Measurements from ENCODE around the gene P2RY2. TPM values are rescaled to one million over a fixed set of nuclear protein-coding genes. Genes with fewer than 3 reads are reported as not detected.

The P2RY2 gene
- polyA plus RNA-seq, 3 donors, result 2.8 to 24.1 (median 12.7) TPM

DNA sequence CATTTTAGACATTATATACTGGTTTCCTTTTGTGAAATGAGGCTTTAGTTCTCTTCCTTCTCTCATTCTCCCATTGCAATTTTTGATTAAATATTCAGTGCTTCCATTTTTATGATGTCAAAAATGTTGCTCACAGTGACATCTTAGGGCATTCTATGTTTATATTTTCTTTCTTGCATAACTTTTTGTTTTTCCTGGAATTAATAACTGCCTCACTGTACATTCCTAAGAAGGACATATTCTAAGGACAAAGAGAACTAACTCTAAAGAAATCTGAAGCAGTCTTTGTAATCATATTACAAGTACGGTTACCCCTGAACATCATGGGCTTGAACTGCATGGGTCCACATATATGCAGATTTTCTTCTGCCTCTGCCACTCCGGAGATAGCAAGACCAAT is 28.2 kb downstream of the P2RY2 start:
- Mint-ChIP-seq H3K4me3 (no peak overlapping the region), H3K4me1 (peaks cover 9% of the 10 kb centered on the region), H3K9me3 (no peaks in the 10 kb centered on the region), H3K36me3 (peaks cover 20 to 43% of the 10 kb centered on the region in 2 donors), H3K27ac (no peak overlapping the region), H3K27me3 (ENCODE audit: low read depth in 3 of 3) (peaks cover 0 to 2% (median 0%) of the 10 kb centered on the region in 3 donors)
- no peaks in the 10 kb centered on the region for H4K20me1 ChIP-seq (ENCODE audit: insufficient read depth, low read length)
- no peak for DNase-seq
- TF ChIP-seq, protein P1, sequence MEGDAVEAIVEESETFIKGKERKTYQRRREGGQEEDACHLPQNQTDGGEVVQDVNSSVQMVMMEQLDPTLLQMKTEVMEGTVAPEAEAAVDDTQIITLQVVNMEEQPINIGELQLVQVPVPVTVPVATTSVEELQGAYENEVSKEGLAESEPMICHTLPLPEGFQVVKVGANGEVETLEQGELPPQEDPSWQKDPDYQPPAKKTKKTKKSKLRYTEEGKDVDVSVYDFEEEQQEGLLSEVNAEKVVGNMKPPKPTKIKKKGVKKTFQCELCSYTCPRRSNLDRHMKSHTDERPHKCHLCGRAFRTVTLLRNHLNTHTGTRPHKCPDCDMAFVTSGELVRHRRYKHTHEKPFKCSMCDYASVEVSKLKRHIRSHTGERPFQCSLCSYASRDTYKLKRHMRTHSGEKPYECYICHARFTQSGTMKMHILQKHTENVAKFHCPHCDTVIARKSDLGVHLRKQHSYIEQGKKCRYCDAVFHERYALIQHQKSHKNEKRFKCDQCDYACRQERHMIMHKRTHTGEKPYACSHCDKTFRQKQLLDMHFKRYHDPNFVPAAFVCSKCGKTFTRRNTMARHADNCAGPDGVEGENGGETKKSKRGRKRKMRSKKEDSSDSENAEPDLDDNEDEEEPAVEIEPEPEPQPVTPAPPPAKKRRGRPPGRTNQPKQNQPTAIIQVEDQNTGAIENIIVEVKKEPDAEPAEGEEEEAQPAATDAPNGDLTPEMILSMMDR (IDR thresholded peaks at IDR 0.05), result no peak
- intact Hi-C loops (cut with micrococcal nuclease), result loop anchor here in 1 of 2 donors (10.0 kb wide), 1 partner anchor 412 kb away; no protein-coding TSS in a partner anchor
- H3K4me3 ChIP-seq (replicated peaks in 1 of 3; ENCODE audit: low read depth in 2 of 3, low read length in 3 of 3), result no peak overlapping the region
- H3K4me1 ChIP-seq (ENCODE audit: control insufficient read depth in 1 of 2, insufficient read depth in 2 of 2, low read length in 2 of 2), result peaks cover 0 to 6% of the 10 kb centered on the region in 2 donors
- no peaks in the 10 kb centered on the region for H3K27me3 ChIP-seq (ENCODE audit: control insufficient read depth in 2 of 2, insufficient read depth in 2 of 2, low read length in 2 of 2)
- no peak overlapping the region for H3K4me2 ChIP-seq (replicated peaks; ENCODE audit: extremely low read depth, low read length, poor library complexity, severe bottlenecking)
- WGBS (ENCODE audit: insufficient coverage), result no CpG with 5 or more reads among the region's 2 CpGs
- no peak overlapping the region for H3K27ac ChIP-seq (ENCODE audit: low read depth in 1 of 2, low read length in 2 of 2)
- peaks cover under 1% of the 10 kb centered on the region for H3K79me2 ChIP-seq (ENCODE audit: insufficient read depth, low read length)
- no peak overlapping the region for H3K9ac ChIP-seq (ENCODE audit: insufficient read depth, low read length, poor library complexity, severe bottlenecking)
- H3K9me3 ChIP-seq (replicated peaks in 1 of 2; ENCODE audit: control insufficient read depth in 1 of 2, insufficient read depth in 1 of 2, low read length in 2 of 2), result no peaks in the 10 kb centered on the region
- H2AFZ ChIP-seq (ENCODE audit: insufficient read depth, low read depth, low read length, poor library complexity, severe bottlenecking), result no peak overlapping the region
- H3K36me3 ChIP-seq (replicated peaks in 1 of 2; ENCODE audit: control insufficient read depth in 1 of 2, insufficient read depth in 2 of 2, low read length in 2 of 2), result peaks cover 12 to 38% of the 10 kb centered on the region in 2 donors

DNA sequence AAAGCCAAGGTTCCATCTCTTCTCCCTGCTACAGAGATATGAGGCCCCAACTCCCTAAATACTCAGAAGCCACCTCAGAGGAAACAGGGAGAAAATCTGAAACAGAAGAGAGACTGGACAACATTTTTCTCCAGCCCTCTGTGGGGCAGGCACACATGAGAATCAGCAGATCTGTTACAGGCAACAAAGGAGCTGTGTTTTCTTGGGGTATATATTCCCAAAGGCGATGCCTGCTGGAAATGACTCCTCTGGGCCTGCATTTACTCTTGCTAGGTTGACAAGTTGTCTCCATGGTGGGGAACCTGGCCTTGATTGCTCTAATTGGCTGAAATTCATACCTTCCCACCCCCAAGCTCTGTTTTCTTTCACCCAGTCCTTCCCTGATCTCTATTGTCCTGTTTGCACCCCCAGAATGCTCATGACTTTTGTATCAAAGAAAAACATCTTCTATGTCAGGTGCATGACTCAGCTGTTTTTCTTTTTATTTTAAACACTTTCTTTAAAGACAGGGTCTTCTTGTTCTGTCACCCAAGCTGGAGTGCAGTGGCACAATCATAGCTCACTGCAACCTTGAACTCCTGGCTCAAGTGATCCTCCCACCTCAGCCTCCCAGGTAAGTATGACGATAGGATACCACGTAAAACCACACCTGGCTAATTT is 30.6 kb downstream of the P2RY2 start:
- H3K79me2 ChIP-seq (ENCODE audit: insufficient read depth, low read length), result no peaks in the 10 kb centered on the region
- no peak overlapping the region for H3K4me2 ChIP-seq (replicated peaks; ENCODE audit: extremely low read depth, low read length, poor library complexity, severe bottlenecking)
- TF ChIP-seq, protein P1 (IDR thresholded peaks at IDR 0.05), result no peak
- 100% methylated on average over 1 of the region's 3 CpGs for WGBS (ENCODE audit: insufficient coverage)
- no peak overlapping the region for H3K9ac ChIP-seq (ENCODE audit: insufficient read depth, low read length, poor library complexity, severe bottlenecking)
- Mint-ChIP-seq H3K4me3 (no peak overlapping the region), H3K27me3 (ENCODE audit: low read depth in 3 of 3) (peaks cover 0 to 2% (median 0%) of the 10 kb centered on the region in 3 donors), H3K9me3 (no peaks in the 10 kb centered on the region), H3K27ac (peak overlapping the region in 1 of 7 donors; percentile 40), H3K4me1 (no peaks in the 10 kb centered on the region), H3K36me3 (peaks cover 10 to 29% of the 10 kb centered on the region in 2 donors)
- no peaks in the 10 kb centered on the region for H3K4me1 ChIP-seq (ENCODE audit: control insufficient read depth in 1 of 2, insufficient read depth in 2 of 2, low read length in 2 of 2)
- peaks cover 5 to 24% of the 10 kb centered on the region in 2 donors for H3K36me3 ChIP-seq (replicated peaks in 1 of 2; ENCODE audit: control insufficient read depth in 1 of 2, insufficient read depth in 2 of 2, low read length in 2 of 2)
- no peaks in the 10 kb centered on the region for H3K27me3 ChIP-seq (ENCODE audit: control insufficient read depth in 2 of 2, insufficient read depth in 2 of 2, low read length in 2 of 2)
- no peak overlapping the region for H2AFZ ChIP-seq (ENCODE audit: insufficient read depth, low read depth, low read length, poor library complexity, severe bottlenecking)
- intact Hi-C loops (cut with micrococcal nuclease), result loop anchor here in 1 of 2 donors (10.0 kb wide), 1 partner anchor 414 kb away; no protein-coding TSS in a partner anchor
- no peak overlapping the region for H3K27ac ChIP-seq (ENCODE audit: low read depth in 1 of 2, low read length in 2 of 2)
- no peaks in the 10 kb centered on the region for H3K9me3 ChIP-seq (replicated peaks in 1 of 2; ENCODE audit: control insufficient read depth in 1 of 2, insufficient read depth in 1 of 2, low read length in 2 of 2)
- H3K4me3 ChIP-seq (replicated peaks in 1 of 3; ENCODE audit: low read depth in 2 of 3, low read length in 3 of 3), result no peak overlapping the region
- H4K20me1 ChIP-seq (ENCODE audit: insufficient read depth, low read length), result no peaks in the 10 kb centered on the region
- no peak for DNase-seq

All from CD14-positive monocyte (primary cell).